Placental epithelial cell (primary cell): ENCODE data around the gene RUFY2. TPM values are rescaled to one million over a fixed set of nuclear protein-coding genes. Genes with fewer than 3 reads are reported as not detected.

Experiments
- total RNA-seq: library from RNA; depleted of rRNA; stranded (reverse); fragments of >200 nt; gene quantifications from 2 replicates; pipeline ENCODE4 v1.2.3, GENCODE V29; 2012

The RUFY2 gene, protein sequence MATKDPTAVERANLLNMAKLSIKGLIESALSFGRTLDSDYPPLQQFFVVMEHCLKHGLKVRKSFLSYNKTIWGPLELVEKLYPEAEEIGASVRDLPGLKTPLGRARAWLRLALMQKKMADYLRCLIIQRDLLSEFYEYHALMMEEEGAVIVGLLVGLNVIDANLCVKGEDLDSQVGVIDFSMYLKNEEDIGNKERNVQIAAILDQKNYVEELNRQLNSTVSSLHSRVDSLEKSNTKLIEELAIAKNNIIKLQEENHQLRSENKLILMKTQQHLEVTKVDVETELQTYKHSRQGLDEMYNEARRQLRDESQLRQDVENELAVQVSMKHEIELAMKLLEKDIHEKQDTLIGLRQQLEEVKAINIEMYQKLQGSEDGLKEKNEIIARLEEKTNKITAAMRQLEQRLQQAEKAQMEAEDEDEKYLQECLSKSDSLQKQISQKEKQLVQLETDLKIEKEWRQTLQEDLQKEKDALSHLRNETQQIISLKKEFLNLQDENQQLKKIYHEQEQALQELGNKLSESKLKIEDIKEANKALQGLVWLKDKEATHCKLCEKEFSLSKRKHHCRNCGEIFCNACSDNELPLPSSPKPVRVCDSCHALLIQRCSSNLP
- total RNA-seq: 23.9 TPM in 2 replicates

DNA sequence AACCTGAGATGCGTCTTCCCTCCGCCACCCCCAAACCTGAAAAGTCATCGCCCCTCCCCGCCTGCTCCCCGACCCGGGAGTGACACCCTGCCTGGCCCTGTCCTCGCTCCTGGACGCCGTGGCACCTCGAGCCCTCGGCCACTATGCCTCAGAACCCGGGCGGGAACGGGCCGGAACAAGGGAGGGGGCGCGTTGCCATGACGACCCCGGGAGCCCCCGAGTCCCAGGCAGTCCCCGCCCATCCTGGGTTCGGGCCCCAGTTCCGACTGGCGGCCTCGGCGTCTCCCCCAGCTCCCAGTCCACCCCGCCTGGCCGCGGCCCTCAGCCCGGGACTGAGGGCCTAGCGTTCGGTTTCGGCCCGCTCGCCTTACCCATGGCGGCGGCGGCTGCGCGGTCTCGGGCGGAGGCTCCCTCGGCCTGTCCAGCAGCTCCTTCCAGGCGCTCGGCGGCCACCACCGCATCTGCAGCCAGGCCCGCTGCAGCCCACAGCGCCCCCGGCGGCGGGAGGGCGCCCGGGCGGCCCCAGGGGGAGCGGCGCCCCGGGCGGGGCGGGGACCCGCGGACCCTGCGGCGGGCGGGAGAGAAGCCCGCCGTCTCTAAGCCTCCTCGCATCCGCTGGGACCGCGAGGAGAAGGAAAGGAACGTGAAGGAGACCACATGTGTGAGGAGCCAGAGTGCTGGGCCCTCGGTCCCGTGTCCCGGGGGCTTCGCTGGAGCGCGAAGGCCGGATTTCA, at the start of gene RUFY2:
RUFY2 (minus strand) TSS at position 463 of the 734 bp plus-strand sequence; CDS start at position 375, 88 bp downstream.

DNA sequence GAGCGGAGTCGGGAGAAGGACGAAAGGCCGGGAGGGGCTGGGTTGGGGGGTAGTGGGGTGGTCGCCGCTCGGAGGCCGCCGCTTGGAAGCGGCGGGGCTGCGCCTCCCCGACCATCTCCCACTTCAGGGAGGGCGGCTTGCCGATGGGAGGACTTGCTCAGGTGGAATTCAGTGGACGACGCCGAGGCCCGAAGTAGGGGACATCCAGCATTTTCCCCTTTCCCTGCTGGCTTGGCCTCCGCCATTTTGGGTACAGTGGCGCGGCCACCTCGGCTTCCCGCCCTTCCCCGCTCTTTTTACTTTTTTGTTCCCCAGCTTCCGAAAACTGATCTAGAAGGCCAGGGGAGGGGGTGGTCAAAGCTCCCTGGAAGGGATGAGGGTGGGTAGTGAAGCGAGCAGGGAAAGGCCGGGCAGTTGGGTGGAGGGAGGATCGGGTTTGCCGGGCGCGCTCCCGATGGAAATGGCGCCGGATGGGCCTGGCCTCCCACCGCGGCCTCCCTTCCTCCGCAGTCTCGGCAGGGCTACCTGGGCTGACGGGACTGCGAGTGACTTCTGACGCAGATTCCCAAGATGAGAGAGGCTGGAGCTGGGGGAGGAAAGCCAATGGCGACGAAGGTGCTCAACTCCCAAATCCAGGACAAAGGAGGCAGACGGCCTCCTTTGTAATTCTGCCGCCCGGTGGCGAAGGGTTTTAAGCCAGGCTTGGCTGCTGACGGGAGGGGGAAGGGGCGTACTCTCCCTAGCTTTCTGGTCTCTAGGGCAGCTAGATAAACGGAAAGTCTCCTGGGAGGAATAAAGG, 74.6 kb downstream of the RUFY2 start, which contains the start of gene PBLD:
PBLD (minus strand) TSS at position 670 of the 799 bp plus-strand sequence. CDS start 26,084 bp downstream, outside the sequence.

DNA sequence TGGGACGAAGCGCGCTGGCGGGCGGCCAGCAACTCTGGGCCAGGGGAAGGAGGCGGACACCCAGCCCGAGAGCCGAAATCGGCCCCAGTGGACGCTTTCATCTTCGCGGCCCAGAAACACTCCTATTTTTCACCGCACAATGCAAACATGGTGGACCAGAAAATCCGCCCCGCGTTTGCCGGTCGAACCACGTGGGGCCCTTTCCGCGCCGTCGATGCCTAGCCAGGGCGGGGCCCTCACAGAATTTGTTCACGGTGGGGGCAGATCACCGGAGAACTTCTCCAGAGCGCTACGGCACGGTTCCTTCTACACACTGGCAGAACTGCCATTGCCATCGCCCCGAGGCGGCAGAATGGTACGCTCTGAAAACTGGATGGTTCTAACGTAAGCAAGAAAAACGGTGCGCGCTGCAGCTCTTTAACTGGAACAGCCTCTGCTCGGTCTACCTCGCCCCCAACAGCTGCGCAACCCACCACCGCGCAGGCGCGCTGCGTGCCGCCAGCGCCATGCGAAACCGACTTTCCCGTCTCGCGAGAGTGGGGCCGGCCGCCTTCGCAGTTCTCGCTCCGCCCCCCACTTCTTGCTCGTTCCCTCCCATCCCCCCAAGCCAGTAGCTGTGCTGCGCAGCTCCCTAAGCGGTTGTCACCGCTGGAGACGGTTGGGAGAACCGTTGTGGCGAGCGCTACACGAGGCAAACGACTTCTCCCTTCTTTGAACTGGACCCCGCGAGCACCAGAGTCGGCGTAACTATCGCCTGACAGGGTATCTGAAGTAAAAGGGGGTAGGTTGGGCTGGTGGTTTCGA, 75.4 kb downstream of the RUFY2 start, which contains the start of gene HNRNPH3:
HNRNPH3 (plus strand) TSS at position 610 of the 804 bp plus-strand sequence. CDS start 5,158 bp downstream, outside the sequence.

Other genes starting within 250 kb of the RUFY2 start
- gene ATOH7, start 175.2 kb downstream of the RUFY2 start, total RNA-seq: under 0.01 TPM in 1 of 2 replicates, not detected in the other
- gene HNRNPH3, start 75.2 kb downstream of the RUFY2 start, total RNA-seq: 8.6 and 20.8 TPM in 2 replicates
- 8.9 and 11.4 TPM in 2 replicates for gene PBLD, start 74.3 kb downstream of the RUFY2 start, total RNA-seq
- gene DNA2, start 64.7 kb upstream of the RUFY2 start, total RNA-seq: 5.0 and 6.7 TPM in 2 replicates
- 17.0 and 20.8 TPM in 2 replicates for gene SLC25A16, start 120.2 kb upstream of the RUFY2 start, total RNA-seq
- gene TET1, start 153.1 kb upstream of the RUFY2 start, total RNA-seq: 1.3 and 3.9 TPM in 2 replicates